Lower leg skin (tissue), 3 donors: ENCODE measurements around the gene MRPL17.

ENCODE experiments used
- CTCF ChIP-seq, 3 donors: fragments of 450-650 bp; IDR thresholded peaks; one replicate each; pipeline ENCODE4 v1.5.1; 2016; ENCODE audit warnings: antibody characterized with exemption in 3 of 3, mild to moderate bottlenecking in 3 of 3, moderate library complexity in 2 of 3
- POLR2A ChIP-seq, 2 donors: fragments of 450-650 bp; IDR thresholded peaks; one replicate each; pipeline ENCODE4 v1.6.1; 2016 to 2017; ENCODE audit warnings: antibody characterized with exemption in 2 of 2, mild to moderate bottlenecking in 1 of 2, moderate library complexity in 1 of 2

GRCh38 chr11:6657346-6657745, 25.8 kb downstream of the MRPL17 start:
- TF ChIP-seq CTCF (IDR thresholded peaks at IDR 0.05): no peak
- TF ChIP-seq POLR2A (IDR thresholded peaks at IDR 0.05): no peak
